ENCODE data around the gene HAUS8. TPM values are rescaled to one million over a fixed set of nuclear protein-coding genes. Genes with fewer than 3 reads are reported as not detected.
A peak's percentile ranks its signal among the peaks of the same experiment; 100 is the strongest.

The HAUS8 gene
- total RNA-seq, 1 donor from 2014 or later: 8.2 TPM

DNA sequence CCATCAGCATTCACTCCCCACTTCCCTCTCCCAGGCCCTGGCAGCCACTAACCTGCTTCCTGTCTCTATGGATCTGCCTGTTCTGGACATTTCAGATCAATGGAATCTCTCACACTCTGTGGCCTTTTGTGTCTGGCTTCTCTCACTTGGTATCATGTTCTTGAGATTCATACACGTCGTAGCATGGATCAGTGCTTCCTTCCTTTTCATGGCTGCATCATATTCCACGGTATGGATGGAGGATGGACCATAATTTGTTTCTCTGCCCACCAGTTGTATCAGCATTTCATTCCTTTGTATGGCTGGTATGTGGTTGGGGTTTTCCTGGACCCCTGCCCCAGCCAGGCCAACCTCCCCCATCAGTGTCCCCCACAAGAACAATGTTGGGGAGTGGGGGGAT lies 36.5 kb upstream of the HAUS8 start:
- no peak overlapping the region for H3K27ac Mint-ChIP-seq (ENCODE audit: unreplicated experiment)
- no peak for DNase-seq (ENCODE audit: low spot score)

DNA sequence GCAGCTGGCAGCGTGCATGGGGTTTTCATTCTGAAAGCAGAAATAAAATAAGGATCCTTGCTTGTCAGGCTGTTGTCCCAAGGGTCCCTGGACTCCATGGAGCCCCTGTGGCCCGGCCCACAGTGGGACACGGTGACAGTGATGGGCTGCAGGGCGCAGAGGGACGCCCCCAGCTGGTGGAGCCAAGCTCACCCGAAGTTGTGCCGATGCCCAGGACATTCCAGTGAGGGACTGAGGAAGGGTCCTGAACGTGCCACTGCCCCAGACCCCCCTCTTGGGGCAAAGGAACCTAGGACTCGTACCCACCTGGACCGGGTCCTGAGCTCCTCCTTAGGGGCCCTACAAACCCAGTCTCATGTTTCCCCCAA lies 35.3 kb upstream of the HAUS8 start:
- no peak overlapping the region for H3K4me3 Mint-ChIP-seq (ENCODE audit: unreplicated experiment)
- peaks cover 24% of the 10 kb centered on the region for H3K4me1 Mint-ChIP-seq (ENCODE audit: low read depth)
- no peaks in the 10 kb centered on the region for H3K27me3 Mint-ChIP-seq (ENCODE audit: low read depth)
- H3K36me3 Mint-ChIP-seq (ENCODE audit: low read depth): peaks cover 7% of the 10 kb centered on the region
- H3K27ac Mint-ChIP-seq (ENCODE audit: unreplicated experiment): peak overlapping the region; percentile 32
- H3K9me3 Mint-ChIP-seq (ENCODE audit: low read depth): no peaks in the 10 kb centered on the region
- DNase-seq (ENCODE audit: low spot score): no peak
- TF ChIP-seq, protein P1, sequence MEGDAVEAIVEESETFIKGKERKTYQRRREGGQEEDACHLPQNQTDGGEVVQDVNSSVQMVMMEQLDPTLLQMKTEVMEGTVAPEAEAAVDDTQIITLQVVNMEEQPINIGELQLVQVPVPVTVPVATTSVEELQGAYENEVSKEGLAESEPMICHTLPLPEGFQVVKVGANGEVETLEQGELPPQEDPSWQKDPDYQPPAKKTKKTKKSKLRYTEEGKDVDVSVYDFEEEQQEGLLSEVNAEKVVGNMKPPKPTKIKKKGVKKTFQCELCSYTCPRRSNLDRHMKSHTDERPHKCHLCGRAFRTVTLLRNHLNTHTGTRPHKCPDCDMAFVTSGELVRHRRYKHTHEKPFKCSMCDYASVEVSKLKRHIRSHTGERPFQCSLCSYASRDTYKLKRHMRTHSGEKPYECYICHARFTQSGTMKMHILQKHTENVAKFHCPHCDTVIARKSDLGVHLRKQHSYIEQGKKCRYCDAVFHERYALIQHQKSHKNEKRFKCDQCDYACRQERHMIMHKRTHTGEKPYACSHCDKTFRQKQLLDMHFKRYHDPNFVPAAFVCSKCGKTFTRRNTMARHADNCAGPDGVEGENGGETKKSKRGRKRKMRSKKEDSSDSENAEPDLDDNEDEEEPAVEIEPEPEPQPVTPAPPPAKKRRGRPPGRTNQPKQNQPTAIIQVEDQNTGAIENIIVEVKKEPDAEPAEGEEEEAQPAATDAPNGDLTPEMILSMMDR (IDR thresholded peaks at IDR 0.05): no peak

More for the DNA sequence above, 36.5 kb upstream of the HAUS8 start:
- no peak overlapping the region for H3K4me3 Mint-ChIP-seq (ENCODE audit: unreplicated experiment)
- no peaks in the 10 kb centered on the region for H3K27me3 Mint-ChIP-seq (ENCODE audit: low read depth)
- TF ChIP-seq, protein P1 (IDR thresholded peaks at IDR 0.05): no peak
- no peaks in the 10 kb centered on the region for H3K9me3 Mint-ChIP-seq (ENCODE audit: low read depth)
- peaks cover 7% of the 10 kb centered on the region for H3K36me3 Mint-ChIP-seq (ENCODE audit: low read depth)
- peaks cover 24% of the 10 kb centered on the region for H3K4me1 Mint-ChIP-seq (ENCODE audit: low read depth)

DNA sequence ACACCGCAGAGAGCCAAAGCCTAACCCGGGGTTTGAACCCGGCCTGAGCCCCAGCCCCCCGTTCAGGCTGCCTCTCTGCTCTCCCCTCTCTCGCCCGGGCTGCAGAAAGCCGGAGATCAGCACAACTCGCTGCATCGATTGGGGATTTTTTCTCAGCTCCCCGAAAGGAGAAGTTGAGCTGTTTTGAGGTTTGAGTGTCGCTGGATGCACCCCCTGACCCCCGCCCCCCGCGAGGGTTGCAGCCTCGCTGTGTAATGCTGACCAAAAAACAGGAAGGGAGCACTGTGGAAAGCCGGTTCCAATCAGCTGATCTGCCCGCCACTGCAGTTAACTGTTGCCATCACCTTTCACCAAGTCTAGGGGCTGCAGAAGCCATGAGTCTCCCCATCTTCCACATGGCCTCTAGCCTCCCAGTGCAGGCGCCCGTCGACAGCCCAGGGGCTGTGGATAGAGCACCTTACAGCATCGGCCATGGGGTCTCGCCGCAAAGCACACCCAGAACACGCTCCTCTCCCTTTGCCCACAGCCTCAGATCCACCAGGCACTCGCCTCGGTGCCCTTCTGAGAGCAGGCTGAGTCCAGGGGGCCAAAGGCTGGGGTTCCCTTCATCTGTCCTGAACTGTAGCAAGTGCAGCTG lies 34.8 kb upstream of the HAUS8 start:
- TF ChIP-seq, protein P1 (IDR thresholded peaks at IDR 0.05): no peak
- Mint-ChIP-seq H3K27me3 (ENCODE audit: low read depth) (no peaks in the 10 kb centered on the region), H3K27ac (ENCODE audit: unreplicated experiment) (no peak overlapping the region), H3K36me3 (ENCODE audit: low read depth) (peaks cover 7% of the 10 kb centered on the region), H3K4me3 (ENCODE audit: unreplicated experiment) (no peak overlapping the region), H3K9me3 (ENCODE audit: low read depth) (no peaks in the 10 kb centered on the region), H3K4me1 (ENCODE audit: low read depth) (peaks cover 24% of the 10 kb centered on the region)
- DNase-seq (ENCODE audit: low spot score): no peak

DNA sequence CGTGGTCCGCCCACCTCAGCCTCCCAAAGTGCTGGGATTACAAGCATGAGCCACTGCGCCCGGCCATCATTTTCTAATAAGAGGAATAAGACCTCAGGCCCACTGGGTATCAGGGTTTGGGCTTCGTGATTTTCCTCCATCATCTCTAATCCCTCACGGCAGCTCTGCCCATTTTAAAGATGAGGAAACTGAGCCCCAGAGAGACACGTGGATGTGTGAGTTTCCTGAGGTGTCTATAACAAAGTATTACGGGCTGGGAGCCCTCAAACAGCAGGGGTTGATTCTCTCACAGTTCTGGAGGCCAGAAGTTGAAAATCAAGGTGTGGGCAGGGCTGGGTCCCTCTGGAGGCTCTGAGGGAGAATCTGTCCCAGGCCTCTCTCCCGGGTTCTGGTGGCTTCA lies 34.0 kb upstream of the HAUS8 start:
- TF ChIP-seq, protein P1 (IDR thresholded peaks at IDR 0.05): no peak
- peaks cover 24% of the 10 kb centered on the region for H3K4me1 Mint-ChIP-seq (ENCODE audit: low read depth)
- H3K4me3 Mint-ChIP-seq (ENCODE audit: unreplicated experiment): no peak overlapping the region
- no peak for DNase-seq (ENCODE audit: low spot score)
- H3K27me3 Mint-ChIP-seq (ENCODE audit: low read depth): no peaks in the 10 kb centered on the region
- H3K36me3 Mint-ChIP-seq (ENCODE audit: low read depth): peaks cover 9% of the 10 kb centered on the region
- no peaks in the 10 kb centered on the region for H3K9me3 Mint-ChIP-seq (ENCODE audit: low read depth)
- no peak overlapping the region for H3K27ac Mint-ChIP-seq (ENCODE audit: unreplicated experiment)

DNA sequence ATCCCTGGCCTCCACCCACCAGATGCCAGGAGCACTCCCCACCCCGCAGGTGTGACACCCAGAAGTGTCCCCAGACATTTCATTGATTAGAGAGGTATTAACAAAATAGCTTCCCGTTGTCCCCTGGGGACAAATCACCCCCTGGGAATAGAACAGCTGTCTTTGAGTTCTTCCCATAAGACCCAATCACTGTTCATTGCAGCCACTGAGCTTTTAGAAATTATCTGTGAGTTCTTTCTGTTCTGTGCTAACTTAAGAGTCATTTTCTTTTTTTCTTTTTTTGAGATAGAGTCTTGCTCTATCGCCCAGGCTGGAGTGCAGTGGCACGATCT lies 33.2 kb upstream of the HAUS8 start:
- TF ChIP-seq, protein P1 (IDR thresholded peaks at IDR 0.05): no peak
- Mint-ChIP-seq H3K4me3 (ENCODE audit: unreplicated experiment) (peak overlapping the region; percentile 59), H3K27ac (ENCODE audit: unreplicated experiment) (peak overlapping the region; percentile 95)

More for the DNA sequence above, 33.2 kb upstream of the HAUS8 start:
- H3K36me3 Mint-ChIP-seq (ENCODE audit: low read depth): peaks cover 10% of the 10 kb centered on the region
- no peaks in the 10 kb centered on the region for H3K9me3 Mint-ChIP-seq (ENCODE audit: low read depth)
- H3K27me3 Mint-ChIP-seq (ENCODE audit: low read depth): no peaks in the 10 kb centered on the region
- no peak for DNase-seq (ENCODE audit: low spot score)
- peaks cover 23% of the 10 kb centered on the region for H3K4me1 Mint-ChIP-seq (ENCODE audit: low read depth)

Data from chondrocyte (in vitro differentiated cells).